CD4-positive, alpha-beta T cell treated with Interleukin-12 subunit alpha and Interleukin-12 subunit beta, for 1 hour (primary cell): ENCODE measurements around the gene MAN2A1.

Experiments used
- DNase-seq: peaks from one replicate; pipeline ENCODE4 v3.0.0-alpha.2; 2020

Gene MAN2A1

DNA sequence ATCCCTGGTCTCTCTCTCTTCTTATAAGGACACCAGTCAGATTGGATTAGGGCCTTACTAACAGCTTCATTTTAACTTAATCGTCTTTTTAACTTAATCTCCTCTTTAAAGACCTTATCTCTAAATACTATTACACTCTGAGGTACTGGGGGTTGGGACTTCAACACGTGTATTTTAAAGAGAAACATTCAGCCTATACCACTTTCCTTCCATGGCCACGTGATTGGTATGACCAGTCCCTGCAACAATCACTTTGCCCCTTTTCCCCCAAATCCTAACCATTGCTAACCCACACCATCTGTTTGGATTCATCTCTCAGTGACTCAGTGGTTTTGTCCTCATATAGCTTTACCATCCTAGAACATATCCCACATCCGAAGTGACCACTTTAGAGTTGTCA lies 3.8 kb upstream of the MAN2A1 start:
- no peak for DNase-seq

DNA sequence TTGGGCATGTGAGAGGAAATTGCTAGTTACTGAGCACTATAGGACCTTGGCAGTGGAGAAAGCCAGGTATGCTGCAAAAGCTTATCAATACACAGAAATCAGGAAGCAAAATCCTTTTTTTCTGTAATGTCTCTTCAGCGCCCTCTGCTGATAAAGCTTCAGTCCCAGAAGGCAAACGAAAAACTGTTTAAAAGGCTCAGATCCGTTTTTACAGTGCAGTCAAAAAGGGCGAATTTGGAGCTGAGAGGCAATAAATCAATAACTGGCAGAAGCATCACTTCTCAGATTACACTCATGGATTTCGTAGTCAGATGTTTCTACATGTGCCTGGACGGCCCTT lies 1.1 kb upstream of the MAN2A1 start:
- peak; percentile 45 for DNase-seq

- peak; percentile 85 for DNase-seq
Observed at GRCh38 chr5:109688970-109689739, 572 bp upstream of the MAN2A1 start.

DNA sequence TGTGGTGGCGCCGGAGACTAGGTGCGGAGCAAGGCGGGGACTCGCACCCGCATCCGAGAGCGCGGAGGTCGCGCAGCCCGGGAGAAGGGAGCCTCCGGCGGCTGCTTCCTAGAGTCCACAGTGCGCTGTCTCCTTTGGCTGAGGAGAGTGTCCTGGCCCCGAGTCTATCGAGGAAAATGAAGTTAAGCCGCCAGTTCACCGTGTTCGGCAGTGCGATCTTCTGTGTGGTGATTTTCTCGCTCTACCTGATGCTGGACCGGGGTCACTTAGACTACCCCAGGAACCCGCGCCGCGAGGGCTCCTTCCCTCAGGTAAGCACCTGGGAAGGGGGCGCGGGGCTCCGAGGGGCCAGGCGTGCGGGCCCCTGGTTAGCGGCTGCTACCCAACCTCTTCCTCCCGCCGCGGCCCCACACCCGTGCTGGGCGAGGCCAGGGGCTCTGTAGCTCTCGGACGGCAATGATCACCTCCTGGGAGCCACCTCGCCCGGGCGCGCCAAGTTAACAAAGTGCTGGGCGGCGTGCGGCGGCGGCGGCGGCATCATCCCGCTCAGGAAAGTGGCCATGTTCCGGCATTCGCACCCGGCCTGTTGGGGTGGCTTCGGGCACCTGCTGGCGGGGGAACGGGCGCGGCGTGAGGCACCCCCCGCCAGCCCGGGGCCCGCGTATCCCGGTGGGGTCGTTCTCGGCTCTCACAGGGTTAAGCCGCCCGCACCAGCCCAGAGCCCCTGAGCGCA lies 681 bp downstream of the MAN2A1 start:
- DNase-seq: no peak

- DNase-seq: peak; percentile 68
Observed at GRCh38 chr5:109690975-109691574, 1.3 kb downstream of the MAN2A1 start.

DNA sequence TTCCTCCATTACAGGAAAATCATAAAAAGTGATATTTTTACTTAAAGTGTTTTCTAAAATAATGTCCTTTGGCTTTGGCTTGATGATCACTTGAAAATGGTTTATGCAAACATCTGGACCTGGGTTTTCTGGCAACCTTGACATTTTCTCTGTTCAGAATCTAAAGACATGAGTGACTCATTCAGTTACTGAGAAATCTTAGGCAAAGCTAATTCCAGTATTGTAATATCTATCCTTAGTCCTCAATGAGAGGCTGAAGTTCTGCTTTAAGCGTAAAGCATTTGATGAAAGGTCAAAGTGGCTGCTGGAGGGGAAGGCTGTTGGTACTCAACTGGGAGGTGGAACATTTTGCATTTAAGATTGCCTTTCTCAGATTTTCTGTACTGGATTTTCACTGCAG lies 2.3 kb downstream of the MAN2A1 start:
- DNase-seq: no peak

DNA sequence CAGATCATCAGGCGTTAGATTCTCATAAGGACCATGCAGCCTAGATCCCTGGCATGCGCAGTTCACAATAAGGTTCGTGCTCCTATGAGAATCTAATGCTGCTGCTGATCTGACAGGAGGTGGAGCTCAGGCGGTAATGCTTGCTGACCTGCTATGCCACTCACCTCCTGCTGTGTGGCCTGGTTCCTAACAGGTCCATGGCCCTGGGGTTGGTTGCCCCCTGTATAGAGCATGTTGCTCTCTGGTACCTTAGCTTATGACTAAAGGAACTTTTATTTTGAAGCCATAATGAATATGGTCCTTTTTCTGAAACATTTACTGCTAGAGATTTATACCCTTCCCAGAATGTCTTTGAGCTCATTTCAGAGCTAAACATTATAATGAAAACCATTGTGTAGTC lies 3.1 kb downstream of the MAN2A1 start:
- no peak for DNase-seq

DNA sequence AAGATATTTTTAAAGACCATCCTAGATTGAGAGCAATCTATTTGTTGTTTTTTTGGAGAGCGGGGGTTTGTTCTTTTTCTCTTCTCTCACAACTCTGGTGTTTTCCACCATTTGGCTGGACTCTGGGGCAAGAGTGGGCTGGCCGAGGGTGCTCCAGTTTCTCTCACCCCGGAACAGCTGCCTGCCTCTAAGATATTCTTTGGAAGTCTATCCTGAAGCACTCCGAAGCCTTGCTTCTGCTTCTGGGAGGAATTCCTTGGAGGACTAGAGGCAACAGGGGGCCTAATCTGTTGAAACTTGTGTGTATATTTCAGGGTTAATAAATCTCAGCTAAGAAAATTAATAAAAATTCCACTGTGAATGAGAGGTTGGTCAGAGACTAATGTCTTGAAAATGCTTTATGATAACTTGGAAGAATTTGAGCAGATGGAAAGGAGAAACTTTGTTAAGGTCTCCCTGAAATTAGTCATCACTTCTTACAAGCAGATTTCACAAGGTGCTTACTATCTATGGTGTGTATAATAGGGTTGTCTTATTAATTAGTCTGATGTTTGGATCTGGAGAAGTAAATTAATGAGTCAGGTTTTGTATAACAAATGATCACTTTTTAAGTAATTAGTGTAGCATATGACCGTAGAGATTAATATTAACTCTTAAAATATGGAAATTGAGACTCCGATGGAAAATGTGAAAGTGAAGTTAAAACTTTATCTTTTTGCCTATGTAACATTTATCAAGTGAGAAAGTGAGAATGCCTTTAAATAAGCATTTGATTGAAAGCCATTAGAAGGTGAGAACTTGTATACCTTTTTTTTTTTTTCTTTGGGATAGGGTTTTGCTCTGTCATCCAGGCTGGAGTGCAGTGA lies 4.0 kb downstream of the MAN2A1 start:
- DNase-seq: no peak

DNA sequence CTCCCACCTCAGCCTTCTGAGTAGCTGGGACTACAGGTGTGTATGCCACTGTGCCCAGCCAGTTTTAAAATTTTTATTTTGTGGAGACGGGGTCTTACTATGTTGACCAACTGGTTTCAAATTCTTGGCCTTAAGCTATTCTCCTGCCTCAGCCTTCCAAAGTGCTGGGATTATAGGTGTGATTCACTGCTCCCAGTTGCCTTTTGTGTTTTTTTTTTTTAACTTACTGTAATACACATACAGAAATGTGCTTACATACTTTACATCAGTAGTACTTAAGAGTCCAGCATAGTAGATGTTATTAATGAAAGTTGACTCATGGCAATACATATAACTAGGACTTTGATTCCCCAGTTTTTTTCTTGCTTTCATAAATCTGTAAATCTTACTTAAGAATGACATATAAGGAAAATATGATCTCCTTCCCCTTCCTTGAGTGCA lies 4.7 kb downstream of the MAN2A1 start:
- DNase-seq: no peak

GRCh38 chr5:109695005-109695926 lies 5.5 kb downstream of the MAN2A1 start:
- no peak for DNase-seq

DNA sequence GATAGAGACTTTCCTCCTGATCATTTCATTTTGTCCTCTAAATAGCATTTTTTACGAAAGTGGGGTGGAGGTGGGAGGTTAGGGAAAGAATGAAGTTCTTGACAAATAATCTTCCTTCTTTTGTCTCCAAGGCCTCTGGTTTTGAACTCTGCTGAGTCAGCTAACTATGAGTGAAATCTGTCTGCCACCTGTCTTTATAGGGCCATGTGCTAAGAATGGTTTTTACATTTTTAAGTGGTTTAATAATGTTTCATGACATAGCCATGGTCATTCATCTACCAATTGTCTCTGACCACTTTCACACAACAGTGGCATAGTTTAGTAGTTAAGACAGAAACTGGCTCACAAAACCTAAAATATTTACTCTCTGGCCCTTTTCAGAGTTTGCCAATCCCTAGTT lies 7.6 kb downstream of the MAN2A1 start:
- DNase-seq: no peak

DNA sequence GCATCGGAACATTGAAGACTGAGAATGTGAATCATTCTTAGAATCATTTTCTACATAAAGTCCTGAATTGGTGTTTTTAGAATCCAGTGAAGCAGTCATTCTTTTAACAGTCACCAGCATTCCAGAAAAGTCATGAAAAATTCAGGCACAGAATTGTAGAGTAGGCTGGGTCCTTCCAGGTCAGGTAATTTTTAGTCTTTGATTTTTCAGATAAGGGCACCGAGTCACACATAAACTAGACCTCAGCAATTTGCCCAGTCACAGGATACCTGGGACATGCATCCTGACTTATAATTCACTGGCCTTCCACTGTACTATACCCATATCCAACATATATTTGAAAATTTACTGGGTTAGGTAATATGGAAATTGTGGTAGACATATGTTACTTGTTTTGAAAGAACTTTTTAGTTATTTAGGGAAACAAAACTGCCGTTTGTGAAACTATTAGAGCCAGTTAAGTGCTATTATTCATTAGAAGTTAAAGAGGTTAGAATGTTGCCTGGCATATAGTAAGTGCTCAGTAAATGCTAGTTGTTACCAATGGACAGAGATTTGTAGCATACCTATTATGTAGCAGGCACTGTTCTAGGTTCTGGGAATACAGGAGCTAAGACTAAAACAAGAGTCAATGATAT lies 10.9 kb downstream of the MAN2A1 start:
- DNase-seq: no peak

DNA sequence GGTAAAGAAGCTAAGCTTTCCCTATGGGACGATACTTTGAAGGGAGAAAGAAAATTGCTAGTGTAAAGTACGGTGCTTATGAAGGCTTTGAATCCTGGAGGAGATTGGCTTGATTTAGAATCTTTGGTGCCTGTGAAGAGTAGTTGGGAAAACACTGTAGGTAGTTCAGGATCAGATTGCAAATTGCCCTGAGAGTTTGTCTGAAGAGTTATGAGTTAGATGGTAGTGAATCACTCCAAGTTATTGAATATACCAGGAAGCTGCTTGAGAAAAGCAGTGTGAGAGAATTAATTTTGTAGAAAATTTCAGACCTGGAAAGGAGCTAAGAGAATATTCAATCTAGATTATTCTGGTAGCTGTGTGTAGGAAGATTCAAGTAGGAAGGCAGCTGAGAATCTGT lies 11.5 kb downstream of the MAN2A1 start:
- no peak for DNase-seq

- DNase-seq: no peak
Observed at GRCh38 chr5:109701792-109702191, 12.1 kb downstream of the MAN2A1 start.

GRCh38 chr5:109703166-109703565 lies 13.4 kb downstream of the MAN2A1 start:
- no peak for DNase-seq

DNA sequence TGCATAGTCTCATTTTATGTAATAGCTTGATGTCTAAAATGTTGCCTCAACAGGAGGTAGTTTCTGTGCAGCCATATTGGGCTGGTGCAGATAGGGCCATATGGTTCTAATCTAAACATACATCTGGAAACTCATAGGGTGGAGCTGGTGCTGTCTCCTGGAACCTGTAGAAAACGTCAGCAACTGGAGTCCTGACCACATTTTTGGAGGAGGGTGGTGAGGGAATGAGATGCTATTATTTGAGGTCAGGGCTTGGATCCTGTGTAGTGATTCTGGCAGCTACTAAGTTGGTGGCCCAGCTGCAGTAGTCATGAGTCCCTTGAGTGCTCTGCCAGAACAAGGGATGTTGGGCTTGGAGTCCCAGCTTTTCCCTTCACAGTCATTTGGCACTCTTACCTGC lies 14.1 kb downstream of the MAN2A1 start:
- DNase-seq: no peak

GRCh38 chr5:109704282-109704952 lies 14.7 kb downstream of the MAN2A1 start:
- DNase-seq: no peak

DNA sequence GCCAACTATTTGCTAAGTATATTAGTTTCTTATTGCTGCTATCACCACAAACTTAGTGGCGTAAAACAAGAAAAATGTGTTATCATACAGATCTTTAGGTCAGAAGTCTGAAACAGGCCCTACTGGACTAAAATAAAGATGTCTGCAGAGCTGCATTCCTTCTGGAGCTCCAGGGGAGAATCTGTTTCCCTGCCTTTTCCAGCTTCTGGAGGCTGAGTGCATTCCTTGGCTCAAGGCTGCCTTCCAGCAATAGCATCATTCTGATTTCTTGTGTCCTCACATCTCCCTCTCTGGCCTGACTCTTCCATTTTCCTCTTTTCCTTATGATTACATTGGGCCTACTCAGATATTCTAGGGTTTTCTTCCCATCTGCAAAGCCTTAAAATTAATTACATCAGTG lies 15.9 kb downstream of the MAN2A1 start:
- DNase-seq: no peak

DNA sequence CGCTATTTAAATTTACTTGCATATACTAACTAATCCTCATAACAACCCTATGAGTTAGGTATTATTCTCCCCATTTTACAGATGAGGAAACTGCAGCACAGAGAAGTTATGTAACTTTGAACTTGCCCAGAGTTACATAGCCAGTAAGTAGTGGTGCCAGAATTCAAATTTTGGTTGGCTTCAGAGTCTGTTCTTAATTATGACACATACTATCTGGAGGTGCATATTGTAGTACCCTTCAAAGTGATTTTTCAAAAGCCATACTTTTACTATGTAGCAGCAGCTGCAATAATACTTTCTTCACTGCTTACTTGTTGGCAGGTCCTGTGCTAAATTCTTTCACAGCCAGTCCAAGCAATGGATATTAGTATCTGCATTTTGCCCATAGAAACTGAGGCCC lies 16.4 kb downstream of the MAN2A1 start:
- DNase-seq: no peak

DNA sequence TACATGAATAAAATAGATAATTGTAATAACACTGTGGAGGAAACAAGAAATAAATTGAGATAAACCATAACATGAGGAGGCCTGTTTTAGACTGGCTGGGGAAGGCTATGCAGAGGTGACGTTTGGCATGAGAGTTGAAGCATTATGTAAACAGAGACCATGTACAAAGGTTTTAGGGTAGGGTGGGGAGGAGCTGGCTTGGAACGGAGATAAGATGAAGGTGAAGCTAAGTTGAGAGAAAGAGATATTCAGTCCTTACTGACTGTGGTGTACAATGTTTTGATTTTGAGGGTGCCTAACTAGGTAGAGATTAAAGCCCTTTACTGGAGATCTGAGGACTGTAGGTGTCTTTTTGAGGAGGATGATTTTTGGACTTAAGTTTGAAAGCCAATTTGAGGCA lies 17.8 kb downstream of the MAN2A1 start:
- DNase-seq: no peak

DNA sequence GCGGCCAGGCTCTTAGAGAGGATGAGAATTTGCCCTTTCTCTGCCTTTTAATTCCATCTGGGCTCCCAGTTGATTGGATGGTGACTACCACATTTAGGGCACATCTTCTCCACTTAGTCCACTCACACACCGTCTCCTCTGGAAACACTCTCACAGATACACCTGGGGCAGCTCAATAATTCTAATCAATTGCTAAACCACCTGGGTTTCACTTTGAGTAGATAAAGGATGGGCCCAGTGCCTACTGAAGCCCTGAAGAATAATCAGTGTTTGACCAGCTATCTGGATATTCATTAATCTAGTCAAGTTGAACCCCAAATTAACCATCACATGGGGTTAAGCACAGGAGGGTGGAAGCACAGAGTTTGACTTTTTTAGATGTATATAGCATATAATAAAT lies 19.1 kb downstream of the MAN2A1 start:
- no peak for DNase-seq
